IPS DF 4.7 (cell line): ENCODE results near the gene PFKP.

Experiments
- DNase-seq: peaks from one replicate; pipeline ENCODE4 v3.0.0-alpha.2; 2013; ENCODE audit warnings: low spot score; ENCODE audit errors: extremely low read depth

The PFKP gene

GRCh38 chr10:3069876-3070275, 2.5 kb downstream of the PFKP start:
- DNase-seq = no peak

- no peak for DNase-seq
Measured at GRCh38 chr10:3071405-3072198, 4.3 kb downstream of the PFKP start.

GRCh38 chr10:3072641-3073360, 5.5 kb downstream of the PFKP start:
- no peak for DNase-seq

- DNase-seq = no peak
Measured at GRCh38 chr10:3074145-3074665, 6.9 kb downstream of the PFKP start.

GRCh38 chr10:3074985-3075600, 7.7 kb downstream of the PFKP start:
- no peak for DNase-seq

- no peak for DNase-seq
Measured at GRCh38 chr10:3076138-3076537, 8.8 kb downstream of the PFKP start.

GRCh38 chr10:3077509-3077908, 10.2 kb downstream of the PFKP start:
- DNase-seq = no peak

GRCh38 chr10:3077940-3078630, 10.7 kb downstream of the PFKP start:
- no peak for DNase-seq

- no peak for DNase-seq
Measured at GRCh38 chr10:3081383-3081981, 14.1 kb downstream of the PFKP start.

- DNase-seq = no peak
Measured at GRCh38 chr10:3082290-3082689, 14.9 kb downstream of the PFKP start.

- no peak for DNase-seq
Measured at GRCh38 chr10:3085785-3086567, 18.6 kb downstream of the PFKP start.

GRCh38 chr10:3090388-3090787, 23.0 kb downstream of the PFKP start:
- no peak for DNase-seq

GRCh38 chr10:3090914-3091787, 23.8 kb downstream of the PFKP start:
- no peak for DNase-seq

GRCh38 chr10:3091921-3092320, 24.6 kb downstream of the PFKP start:
- DNase-seq = no peak

GRCh38 chr10:3093996-3094395, 26.6 kb downstream of the PFKP start:
- no peak for DNase-seq

- no peak for DNase-seq
Measured at GRCh38 chr10:3094609-3095036, 27.3 kb downstream of the PFKP start.

GRCh38 chr10:3095373-3096139, 28.2 kb downstream of the PFKP start:
- no peak for DNase-seq

- no peak for DNase-seq
Measured at GRCh38 chr10:3096149-3096548, 28.8 kb downstream of the PFKP start.

GRCh38 chr10:3097160-3097559, 29.8 kb downstream of the PFKP start:
- no peak for DNase-seq
